Measurements from ENCODE around the gene PCCA.

DNA sequence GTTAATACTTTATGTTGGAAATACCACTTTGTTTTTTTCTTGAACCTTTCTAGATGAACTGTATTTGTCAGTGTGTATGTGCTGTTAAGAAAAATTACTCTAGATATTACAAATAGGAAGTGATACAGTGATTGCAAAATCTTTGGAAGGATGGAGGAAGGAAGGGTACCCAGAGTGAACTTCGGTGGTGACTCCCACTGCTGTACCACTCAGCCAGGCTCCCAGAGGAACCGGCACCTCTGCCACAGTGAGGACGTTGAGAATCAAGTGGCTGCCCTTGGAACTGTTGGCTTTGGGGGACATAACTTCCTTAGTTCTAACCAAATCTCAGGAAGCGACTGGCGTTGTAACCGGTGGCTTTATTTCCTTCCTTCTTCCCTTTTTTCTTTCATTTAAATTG is 184.7 kb downstream of the PCCA start:
- no peak for TF ChIP-seq POLR2A (IDR thresholded peaks at IDR 0.05)
- TF ChIP-seq, protein P1, sequence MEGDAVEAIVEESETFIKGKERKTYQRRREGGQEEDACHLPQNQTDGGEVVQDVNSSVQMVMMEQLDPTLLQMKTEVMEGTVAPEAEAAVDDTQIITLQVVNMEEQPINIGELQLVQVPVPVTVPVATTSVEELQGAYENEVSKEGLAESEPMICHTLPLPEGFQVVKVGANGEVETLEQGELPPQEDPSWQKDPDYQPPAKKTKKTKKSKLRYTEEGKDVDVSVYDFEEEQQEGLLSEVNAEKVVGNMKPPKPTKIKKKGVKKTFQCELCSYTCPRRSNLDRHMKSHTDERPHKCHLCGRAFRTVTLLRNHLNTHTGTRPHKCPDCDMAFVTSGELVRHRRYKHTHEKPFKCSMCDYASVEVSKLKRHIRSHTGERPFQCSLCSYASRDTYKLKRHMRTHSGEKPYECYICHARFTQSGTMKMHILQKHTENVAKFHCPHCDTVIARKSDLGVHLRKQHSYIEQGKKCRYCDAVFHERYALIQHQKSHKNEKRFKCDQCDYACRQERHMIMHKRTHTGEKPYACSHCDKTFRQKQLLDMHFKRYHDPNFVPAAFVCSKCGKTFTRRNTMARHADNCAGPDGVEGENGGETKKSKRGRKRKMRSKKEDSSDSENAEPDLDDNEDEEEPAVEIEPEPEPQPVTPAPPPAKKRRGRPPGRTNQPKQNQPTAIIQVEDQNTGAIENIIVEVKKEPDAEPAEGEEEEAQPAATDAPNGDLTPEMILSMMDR (IDR thresholded peaks at IDR 0.05): no peak
- TF ChIP-seq EP300 (IDR thresholded peaks at IDR 0.05): no peak

All from tibial nerve (tissue), 4 donors.